ENCODE data around the gene PPM1H. TPM values are rescaled to one million over a fixed set of nuclear protein-coding genes. Genes with fewer than 3 reads are reported as not detected.

Gene PPM1H
- total and polyA plus RNA-seq, 10 of the 15 experiments (the other 5 are each of a cell fraction or from before 2014, with no cell fraction given), result 0.11 to 0.83 (median 0.49) TPM

GRCh38 chr12:62604373-62604772 lies 330.6 kb downstream of the PPM1H start:
- POLR2A ChIA-PET, result interaction anchor here (1.7 kb wide), 1 partner anchor 37 kb away, joined by 7 read pairs; no protein-coding TSS in a partner anchor

More at GRCh38 chr12:62604373-62604772, 330.6 kb downstream of the PPM1H start:
- peak overlapping the region; percentile 83 for H3K4me2 ChIP-seq (ENCODE audit: control insufficient read depth, insufficient read depth)
- H3K4me3 ChIP-seq, result peak overlapping the region; percentile 77
- no peaks in the 10 kb centered on the region for H4K20me1 ChIP-seq (ENCODE audit: control insufficient read depth, insufficient read depth)
- no peak for DNase-seq (ENCODE audit: low read depth, low spot score)
- in situ Hi-C loops (cut with MboI), result no loop called here
- RAD21 ChIA-PET (ENCODE audit: unreplicated experiment), result interaction anchor here (1.7 to 3.3 kb wide), 7 partner anchors 20 to 193 kb away, joined by 4 to 22 read pairs (median 10); partner anchors contain the start of gene MON2
- TF ChIP-seq EED (IDR thresholded peaks at IDR 0.05; ENCODE audit: low read depth) (no peak), CBFB (IDR thresholded peaks at IDR 0.05; ENCODE audit: low read depth) (peak; percentile 44; the same call in 1 of the 2 replicates), JUNB (IDR thresholded peaks at IDR 0.05) (peak; percentile 32; the same call in 1 of the 2 replicates), SMC3 (IDR thresholded peaks at IDR 0.05; ENCODE audit: borderline replicate concordance, low read length) (no peak), NFIC (IDR thresholded peaks at IDR 0.05; ENCODE audit: low read depth, low read length) (peak; percentile 58), RUNX3 (IDR thresholded peaks at IDR 0.05; ENCODE audit: low read length) (peak; percentile 78), IKZF2 (IDR thresholded peaks at IDR 0.05) (peak in 1 of 2 experiments; percentile 26; a peak in 3 of 4 replicates), HSF1 (IDR thresholded peaks at IDR 0.05; ENCODE audit: low read depth, low read length) (no peak), IRF4 (IDR thresholded peaks at IDR 0.05; ENCODE audit: low read depth, low read length) (no peak), NBN (IDR thresholded peaks at IDR 0.05) (no peak), TCF7 (IDR thresholded peaks at IDR 0.05; ENCODE audit: borderline replicate concordance) (peak; percentile 31; the same call in 1 of the 2 replicates), HDGF (IDR thresholded peaks at IDR 0.05) (no peak)
- SMC1A ChIA-PET (ENCODE audit: uncharacterized antibody, unreplicated experiment), result interaction anchor here (1.0 to 3.1 kb wide), 8 partner anchors 12 to 194 kb away, joined by 3 to 13 read pairs (median 3); no protein-coding TSS in a partner anchor
- no peak for FAIRE-seq
- H3K36me3 ChIP-seq (ENCODE audit: control insufficient read depth in 2 of 2, insufficient read depth in 2 of 2, low read length in 1 of 2), result no peaks in the 10 kb centered on the region; a peak in 1 of 4 replicates
- CTCF ChIA-PET, result interaction anchor here (1.0 to 2.7 kb wide), 5 partner anchors 11 to 193 kb away, joined by 3 to 35 read pairs (median 8); no protein-coding TSS in a partner anchor
- peaks cover 36% of the 10 kb centered on the region for H3K79me2 ChIP-seq (ENCODE audit: control insufficient read depth, insufficient read depth, low read length)
- ATAC-seq, result no peak
- 0% methylated on average over 1 of the region's 1 CpG for WGBS (ENCODE audit: insufficient coverage, insufficient replicate concordance, low lambda C conversion rate, missing lambda C conversion rate)
- no peaks in the 10 kb centered on the region for H3K27me3 ChIP-seq (replicated peaks in 1 of 2; ENCODE audit: control insufficient read depth in 2 of 2, insufficient read depth in 2 of 2, low read length in 1 of 2)
- H3K4me1 ChIP-seq (ENCODE audit: control insufficient read depth, insufficient read depth, low read length), result peaks cover 17% of the 10 kb centered on the region; the same call in 1 of the 2 replicates
- no peak overlapping the region for H2AFZ ChIP-seq (ENCODE audit: control insufficient read depth, low read depth, low read length)
- H3K27ac ChIP-seq (ENCODE audit: control insufficient read depth, insufficient read depth), result peak overlapping the region; percentile 99
- intact Hi-C loops (cut with micrococcal nuclease; ENCODE audit: unreplicated experiment), result loop anchor here (5.0 to 10.0 kb wide), 2 partner anchors 128 to 700 kb away; no protein-coding TSS in a partner anchor
- H3K9me3 ChIP-seq (replicated peaks; ENCODE audit: control insufficient read depth, insufficient read depth, low read length), result no peaks in the 10 kb centered on the region
- no TSS peak for BruUV-seq (replicated peaks)
- peak overlapping the region; percentile 99 for H3K9ac ChIP-seq (ENCODE audit: control insufficient read depth, insufficient read depth, low read length)

Measured in GM12878 (cell line).